H9 (cell line): ENCODE measurements around the gene MTG2. TPM values are rescaled to one million over a fixed set of nuclear protein-coding genes. Genes with fewer than 3 reads are reported as not detected.

Experiments used
- DNase-seq: peaks from one replicate; pipeline ENCODE4 v3.0.0-alpha.2; 2017
- H2AFZ ChIP-seq: one replicate; pipeline ENCODE4 v1.6.1; 2013; ENCODE audit warnings: mild to moderate bottlenecking, low read length, control low read depth, moderate library complexity
- H2AK5ac ChIP-seq: 2 replicates; pipeline ENCODE4 v1.6.1; 2013; ENCODE audit warnings: low read length, control low read depth, mixed read lengths; ENCODE audit not compliant: insufficient read length
- H2BK120ac ChIP-seq: one replicate; pipeline ENCODE4 v1.6.1; 2013; ENCODE audit warnings: low read depth, mild to moderate bottlenecking, low read length, control low read depth, inconsistent platforms; ENCODE audit not compliant: poor library complexity, severe bottlenecking
- H2BK12ac ChIP-seq: 2 replicates; pipeline ENCODE4 v1.6.1; 2013; ENCODE audit warnings: low read length, control low read depth, mixed read lengths, low read depth; ENCODE audit not compliant: insufficient read length
- H2BK15ac ChIP-seq: 2 replicates; pipeline ENCODE4 v1.6.1; 2013; ENCODE audit warnings: low read depth, low read length, control low read depth
- H2BK20ac ChIP-seq: one replicate; pipeline ENCODE4 v1.6.1; 2013; ENCODE audit warnings: low read depth, mild to moderate bottlenecking, low read length, control low read depth, inconsistent platforms; ENCODE audit not compliant: poor library complexity, severe bottlenecking
- H2BK5ac ChIP-seq: 2 replicates; pipeline ENCODE4 v1.6.1; 2013; ENCODE audit warnings: low read length, control low read depth, mixed read lengths; ENCODE audit not compliant: insufficient read length
- H3K14ac ChIP-seq: 2 replicates; pipeline ENCODE4 v1.6.1; 2013; ENCODE audit warnings: low read length, control low read depth; ENCODE audit not compliant: insufficient read depth
- H3K18ac ChIP-seq: 2 replicates; pipeline ENCODE4 v1.6.1; 2013; ENCODE audit warnings: low read depth, mild to moderate bottlenecking, mixed read lengths, low read length, control low read depth; ENCODE audit not compliant: insufficient read length
- H3K23ac ChIP-seq: 2 replicates; pipeline ENCODE4 v1.6.1; 2013; ENCODE audit warnings: low read length, control low read depth, mixed read lengths, low read depth; ENCODE audit not compliant: insufficient read length
- H3K23me2 ChIP-seq: 2 replicates; pipeline ENCODE4 v1.6.1; 2013; ENCODE audit warnings: low read depth, mild to moderate bottlenecking, mixed read lengths, low read length, control low read depth; ENCODE audit not compliant: insufficient read length, poor library complexity, severe bottlenecking
- H3K27ac ChIP-seq: 2 replicates; pipeline ENCODE4 v1.5.1; 2013; ENCODE audit warnings: low read length, control low read depth, mixed read lengths, low read depth; ENCODE audit not compliant: insufficient read length
- H3K27me3 ChIP-seq: 2 replicates; pipeline ENCODE4 v1.6.1; 2013; ENCODE audit warnings: low read length, control low read depth, inconsistent platforms; ENCODE audit not compliant: insufficient read depth
- H3K4ac ChIP-seq: 2 replicates; pipeline ENCODE4 v1.6.1; 2013; ENCODE audit warnings: low read depth, mild to moderate bottlenecking, control low read depth, inconsistent platforms, low read length, moderate library complexity
- H3K4me1 ChIP-seq: 2 replicates; pipeline ENCODE4 v1.6.1; 2013; ENCODE audit warnings: low read length, control low read depth, inconsistent platforms; ENCODE audit not compliant: insufficient read depth
- H3K4me2 ChIP-seq: 2 replicates; pipeline ENCODE4 v1.6.1; 2013; ENCODE audit warnings: low read length, control low read depth, mixed read lengths; ENCODE audit not compliant: insufficient read length, insufficient read depth
- H3K56ac ChIP-seq: 2 replicates; pipeline ENCODE4 v1.6.1; 2013; ENCODE audit warnings: low read depth, mild to moderate bottlenecking, mixed read lengths, low read length, control low read depth; ENCODE audit not compliant: insufficient read length
- H3K79me1 ChIP-seq: 2 replicates; pipeline ENCODE4 v1.6.1; 2013; ENCODE audit warnings: low read depth, mild to moderate bottlenecking, moderate library complexity, low read length, control low read depth, inconsistent platforms; ENCODE audit not compliant: insufficient read depth, poor library complexity, severe bottlenecking
- H3K79me2 ChIP-seq: 2 replicates; pipeline ENCODE4 v1.6.1; 2013; ENCODE audit warnings: low read length, control low read depth, inconsistent platforms; ENCODE audit not compliant: insufficient read depth
- H3K9ac ChIP-seq: 2 replicates; pipeline ENCODE4 v1.6.1; 2013; ENCODE audit warnings: low read length, control low read depth, mixed read lengths; ENCODE audit not compliant: insufficient read length; ENCODE audit errors: extremely low read depth
- H3K9me3 ChIP-seq: one replicate; pipeline ENCODE4 v1.6.1; 2013; ENCODE audit warnings: low read depth, low read length, inconsistent platforms; ENCODE audit not compliant: control insufficient read depth
- H3T11ph ChIP-seq: one replicate; pipeline ENCODE4 v1.6.1; 2013; ENCODE audit warnings: mild to moderate bottlenecking, low read length, control low read depth, inconsistent platforms
- H4K20me1 ChIP-seq: one replicate; pipeline ENCODE4 v1.6.1; 2013; ENCODE audit not compliant: control insufficient read depth, insufficient read length, insufficient read depth
- H4K5ac ChIP-seq: 2 replicates; pipeline ENCODE4 v1.6.1; 2013; ENCODE audit warnings: low read depth, mild to moderate bottlenecking, mixed read lengths, low read length, control low read depth; ENCODE audit not compliant: insufficient read length
- H4K8ac ChIP-seq: replicated peaks from 2 replicates; pipeline ENCODE4 v1.6.1; 2013; ENCODE audit warnings: low read length, control low read depth, mixed read lengths, low read depth; ENCODE audit not compliant: insufficient read length
- H4K91ac ChIP-seq: 2 replicates; pipeline ENCODE4 v1.6.1; 2013; ENCODE audit warnings: low read depth, mild to moderate bottlenecking, moderate library complexity, mixed read lengths, low read length, control low read depth; ENCODE audit not compliant: insufficient read length
- H3K27ac Mint-ChIP-seq, 3 experiments: 2 replicates in 2 of 3; 3 replicates in 1 of 3; pipeline ENCODE4 v1.8.0; 2020 to 2021; ENCODE audit warnings: mixed read lengths in 3 of 3, mild to moderate bottlenecking in 1 of 3, moderate library complexity in 1 of 3
- H3K27me3 Mint-ChIP-seq: 2 replicates; pipeline ENCODE4 v1.8.0; 2021; ENCODE audit warnings: low read depth, mild to moderate bottlenecking, moderate library complexity, mixed read lengths
- H3K36me3 Mint-ChIP-seq, 3 experiments: 2 replicates in 2 of 3; 3 replicates in 1 of 3; pipeline ENCODE4 v1.8.0; 2020 to 2021; ENCODE audit warnings: low read depth in 3 of 3, mixed read lengths in 3 of 3; ENCODE audit not compliant: insufficient read depth in 1 of 3
- H3K4me1 Mint-ChIP-seq, 2 experiments: 2 replicates each; pipeline ENCODE4 v1.8.0; 2020; ENCODE audit warnings: mixed read lengths in 2 of 2
- H3K4me3 Mint-ChIP-seq, 2 experiments: 2 replicates in 1 of 2; 3 replicates in 1 of 2; pipeline ENCODE4 v1.8.0; 2020 to 2021; ENCODE audit warnings: mild to moderate bottlenecking in 2 of 2, mixed read lengths in 2 of 2, moderate library complexity in 1 of 2
- H3K9me3 Mint-ChIP-seq, 2 experiments: 2 replicates in 1 of 2; 3 replicates in 1 of 2; pipeline ENCODE4 v1.8.0; 2020; ENCODE audit warnings: mild to moderate bottlenecking in 2 of 2, mixed read lengths in 2 of 2, moderate library complexity in 1 of 2
- WGBS: extraction: QIAGEN DNeasy Blood & Tissue Kit; methylation state at CpG from one replicate; pipeline ENCODE4 v1.1.7; 2013; ENCODE audit warnings: missing lambda C conversion rate, low lambda C conversion rate, mixed read lengths; ENCODE audit not compliant: insufficient read length; ENCODE audit errors: extremely low coverage; 5-methylcytosine and 5-hydroxymethylcytosine counted together
- total RNA-seq: library from RNA; stranded (reverse); gene quantifications from 2 replicates; pipeline ENCODE4 v1.2.1, GENCODE V29; 2021
- TF ChIP-seq, protein P1 (sequence below): fragments of 200-600 bp; sonication (generic); conservative IDR thresholded peaks from 3 replicates; pipeline ENCODE4 v1.8.0; 2021; ENCODE audit warnings: antibody characterized with exemption, mild to moderate bottlenecking

The MTG2 gene
- total RNA-seq, 1 experiment from 2014 or later, result 25.1 TPM

DNA sequence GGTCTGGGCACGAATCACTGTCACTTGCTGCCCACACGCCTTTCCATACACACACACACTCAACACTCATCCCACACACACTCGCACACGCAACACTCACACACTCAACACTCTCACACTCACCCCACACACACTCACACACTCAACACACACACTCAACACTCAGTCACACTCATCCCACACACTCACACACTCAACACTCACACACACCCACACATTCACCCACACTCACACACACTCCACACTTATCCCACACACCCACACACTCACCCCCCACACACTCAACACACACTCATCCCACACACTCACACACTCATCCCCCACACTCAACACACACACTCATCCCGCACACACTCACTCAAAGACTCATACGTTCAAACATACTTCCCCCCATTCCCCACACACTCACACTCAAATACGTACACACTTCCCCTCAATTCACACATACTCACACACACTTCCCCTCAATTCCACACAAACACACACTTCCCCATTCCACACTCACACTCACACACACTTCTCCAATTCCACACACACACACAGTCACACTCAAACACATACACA lies 46.2 kb downstream of the MTG2 start:
- H4K91ac ChIP-seq, result no peak overlapping the region
- 100% methylated on average over 5 of the region's 7 CpGs for WGBS
- H3K14ac ChIP-seq, result no peak overlapping the region
- Mint-ChIP-seq H3K9me3 (peaks cover 0 to 3% of the 10 kb centered on the region in 2 experiments; a peak in 2 of 5 replicates), H3K36me3 (no peaks in the 10 kb centered on the region), H3K4me3 (no peak overlapping the region), H3K27me3 (peaks cover 35% of the 10 kb centered on the region), H3K27ac (no peak overlapping the region), H3K4me1 (peaks cover 2% of the 10 kb centered on the region in 2 experiments; a peak in 2 of 4 replicates)
- H3K18ac ChIP-seq, result no peak overlapping the region
- H3K9me3 ChIP-seq, result no peaks in the 10 kb centered on the region
- H3K4ac ChIP-seq, result no peak overlapping the region
- H2BK12ac ChIP-seq, result no peak overlapping the region
- no peak for DNase-seq
- no peaks in the 10 kb centered on the region; the same call in 1 of the 2 replicates for H3K4me1 ChIP-seq
- no peak overlapping the region for H4K5ac ChIP-seq
- H3K9ac ChIP-seq, result no peak overlapping the region
- no peak overlapping the region for H2AFZ ChIP-seq
- H3K27me3 ChIP-seq, result no peaks in the 10 kb centered on the region
- H3K23ac ChIP-seq, result no peak overlapping the region
- no peaks in the 10 kb centered on the region for H4K20me1 ChIP-seq
- H4K8ac ChIP-seq, result no peak overlapping the region
- H2BK15ac ChIP-seq, result no peak overlapping the region
- H2BK5ac ChIP-seq, result no peak overlapping the region
- no peak overlapping the region for H3K56ac ChIP-seq
- H3K79me2 ChIP-seq, result no peaks in the 10 kb centered on the region
- H2BK20ac ChIP-seq, result no peak overlapping the region
- TF ChIP-seq, protein P1, sequence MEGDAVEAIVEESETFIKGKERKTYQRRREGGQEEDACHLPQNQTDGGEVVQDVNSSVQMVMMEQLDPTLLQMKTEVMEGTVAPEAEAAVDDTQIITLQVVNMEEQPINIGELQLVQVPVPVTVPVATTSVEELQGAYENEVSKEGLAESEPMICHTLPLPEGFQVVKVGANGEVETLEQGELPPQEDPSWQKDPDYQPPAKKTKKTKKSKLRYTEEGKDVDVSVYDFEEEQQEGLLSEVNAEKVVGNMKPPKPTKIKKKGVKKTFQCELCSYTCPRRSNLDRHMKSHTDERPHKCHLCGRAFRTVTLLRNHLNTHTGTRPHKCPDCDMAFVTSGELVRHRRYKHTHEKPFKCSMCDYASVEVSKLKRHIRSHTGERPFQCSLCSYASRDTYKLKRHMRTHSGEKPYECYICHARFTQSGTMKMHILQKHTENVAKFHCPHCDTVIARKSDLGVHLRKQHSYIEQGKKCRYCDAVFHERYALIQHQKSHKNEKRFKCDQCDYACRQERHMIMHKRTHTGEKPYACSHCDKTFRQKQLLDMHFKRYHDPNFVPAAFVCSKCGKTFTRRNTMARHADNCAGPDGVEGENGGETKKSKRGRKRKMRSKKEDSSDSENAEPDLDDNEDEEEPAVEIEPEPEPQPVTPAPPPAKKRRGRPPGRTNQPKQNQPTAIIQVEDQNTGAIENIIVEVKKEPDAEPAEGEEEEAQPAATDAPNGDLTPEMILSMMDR, result no peak
- H2BK120ac ChIP-seq, result no peak overlapping the region
- H3K23me2 ChIP-seq, result no peaks in the 10 kb centered on the region
- no peak overlapping the region for H2AK5ac ChIP-seq
- no peak overlapping the region for H3T11ph ChIP-seq
- no peak overlapping the region for H3K27ac ChIP-seq
- H3K79me1 ChIP-seq, result no peaks in the 10 kb centered on the region
- H3K4me2 ChIP-seq, result no peak overlapping the region
